ENCODE data around the gene HOXA9. TPM values are rescaled to one million over a fixed set of nuclear protein-coding genes. Genes with fewer than 3 reads are reported as not detected.

Gene HOXA9
- total and polyA plus RNA-seq, 4 donors, result 0.02 to 0.70 TPM; not detected in 2

- Histone ChIP-seq H3K9me3 (ENCODE audit: control insufficient read depth in 4 of 4, low read length in 3 of 4) (peaks cover 0 to 11% (median 0%) of the 10 kb centered on the region in 4 donors), H3K4me1 (ENCODE audit: control insufficient read depth in 4 of 4, insufficient read depth in 4 of 4, low read length in 3 of 4) (peaks cover 9 to 26% (median 10%) of the 10 kb centered on the region in 4 donors), H3K4me3 (ENCODE audit: low read depth in 1 of 3, low read length in 3 of 3) (no peak overlapping the region), H3K9ac (ENCODE audit: low read depth in 1 of 2, low read length in 2 of 2) (no peak overlapping the region), H3K27me3 (ENCODE audit: control insufficient read depth in 4 of 4, insufficient read depth in 4 of 4, low read length in 3 of 4) (peaks cover 8 to 33% (median 16%) of the 10 kb centered on the region in 4 donors), H3K36me3 (ENCODE audit: control insufficient read depth in 4 of 4, insufficient read depth in 3 of 4, low read depth in 1 of 4, low read length in 3 of 4) (no peaks in the 10 kb centered on the region), H3K27ac (ENCODE audit: low read depth in 1 of 2, low read length in 2 of 2) (no peak overlapping the region)
- no peak for DNase-seq (ENCODE audit: low spot score)
- 36% methylated on average over 11 of the region's 11 CpGs for WGBS
- TF ChIP-seq HNF4G (IDR thresholded peaks at IDR 0.05), result no peak
- TF ChIP-seq FOXA2 (IDR thresholded peaks at IDR 0.05), result no peak
- no peak for TF ChIP-seq RAD21 (IDR thresholded peaks at IDR 0.05)
- TF ChIP-seq REST (IDR thresholded peaks at IDR 0.05), result no peak
- TF ChIP-seq ZBTB33 (IDR thresholded peaks at IDR 0.05), result no peak
- TF ChIP-seq, protein P1, sequence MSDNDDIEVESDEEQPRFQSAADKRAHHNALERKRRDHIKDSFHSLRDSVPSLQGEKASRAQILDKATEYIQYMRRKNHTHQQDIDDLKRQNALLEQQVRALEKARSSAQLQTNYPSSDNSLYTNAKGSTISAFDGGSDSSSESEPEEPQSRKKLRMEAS (IDR thresholded peaks at IDR 0.05), result no peak
- TF ChIP-seq GABPA (IDR thresholded peaks at IDR 0.05 in 1 of 2, conservative IDR thresholded peaks at IDR 0.05 in 1 of 2), result no peak
- TF ChIP-seq, protein P2, sequence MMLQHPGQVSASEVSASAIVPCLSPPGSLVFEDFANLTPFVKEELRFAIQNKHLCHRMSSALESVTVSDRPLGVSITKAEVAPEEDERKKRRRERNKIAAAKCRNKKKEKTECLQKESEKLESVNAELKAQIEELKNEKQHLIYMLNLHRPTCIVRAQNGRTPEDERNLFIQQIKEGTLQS (IDR thresholded peaks at IDR 0.05), result no peak
- TF ChIP-seq YY1 (IDR thresholded peaks at IDR 0.05), result no peak
- no peak for TF ChIP-seq JUND (IDR thresholded peaks at IDR 0.05)
- no peak for TF ChIP-seq FOXA1 (IDR thresholded peaks at IDR 0.05)
Measured at GRCh38 chr7:27145914-27146412, 19.4 kb downstream of the HOXA9 start.

GRCh38 chr7:27145165-27145913 is 20.0 kb downstream of the HOXA9 start:
- Histone ChIP-seq H3K9me3 (ENCODE audit: control insufficient read depth in 4 of 4, low read length in 3 of 4) (peaks cover 0 to 11% (median 0%) of the 10 kb centered on the region in 4 donors), H3K9ac (ENCODE audit: low read depth in 1 of 2, low read length in 2 of 2) (no peak overlapping the region), H3K36me3 (ENCODE audit: control insufficient read depth in 4 of 4, insufficient read depth in 3 of 4, low read depth in 1 of 4, low read length in 3 of 4) (no peaks in the 10 kb centered on the region), H3K4me3 (ENCODE audit: low read depth in 1 of 3, low read length in 3 of 3) (no peak overlapping the region), H3K27ac (ENCODE audit: low read depth in 1 of 2, low read length in 2 of 2) (no peak overlapping the region), H3K27me3 (ENCODE audit: control insufficient read depth in 4 of 4, insufficient read depth in 4 of 4, low read length in 3 of 4) (peaks cover 8 to 33% (median 16%) of the 10 kb centered on the region in 4 donors), H3K4me1 (ENCODE audit: control insufficient read depth in 4 of 4, insufficient read depth in 4 of 4, low read length in 3 of 4) (peaks cover 3 to 21% (median 7%) of the 10 kb centered on the region in 4 donors)
- WGBS, result 26% methylated on average over 47 of the region's 47 CpGs
- TF ChIP-seq JUND (IDR thresholded peaks at IDR 0.05), result no peak
- TF ChIP-seq, protein P2 (IDR thresholded peaks at IDR 0.05), result no peak
- no peak for TF ChIP-seq ZBTB33 (IDR thresholded peaks at IDR 0.05)
- TF ChIP-seq HNF4A (conservative IDR thresholded peaks at IDR 0.05), result no peak
- no peak for TF ChIP-seq YY1 (IDR thresholded peaks at IDR 0.05)
- no peak for TF ChIP-seq TAF1 (conservative IDR thresholded peaks at IDR 0.05)
- TF ChIP-seq REST (IDR thresholded peaks at IDR 0.05), result no peak
- no peak for DNase-seq (ENCODE audit: low spot score)
